ENCODE measurements around the gene CAMK2D.

The CAMK2D gene

DNA sequence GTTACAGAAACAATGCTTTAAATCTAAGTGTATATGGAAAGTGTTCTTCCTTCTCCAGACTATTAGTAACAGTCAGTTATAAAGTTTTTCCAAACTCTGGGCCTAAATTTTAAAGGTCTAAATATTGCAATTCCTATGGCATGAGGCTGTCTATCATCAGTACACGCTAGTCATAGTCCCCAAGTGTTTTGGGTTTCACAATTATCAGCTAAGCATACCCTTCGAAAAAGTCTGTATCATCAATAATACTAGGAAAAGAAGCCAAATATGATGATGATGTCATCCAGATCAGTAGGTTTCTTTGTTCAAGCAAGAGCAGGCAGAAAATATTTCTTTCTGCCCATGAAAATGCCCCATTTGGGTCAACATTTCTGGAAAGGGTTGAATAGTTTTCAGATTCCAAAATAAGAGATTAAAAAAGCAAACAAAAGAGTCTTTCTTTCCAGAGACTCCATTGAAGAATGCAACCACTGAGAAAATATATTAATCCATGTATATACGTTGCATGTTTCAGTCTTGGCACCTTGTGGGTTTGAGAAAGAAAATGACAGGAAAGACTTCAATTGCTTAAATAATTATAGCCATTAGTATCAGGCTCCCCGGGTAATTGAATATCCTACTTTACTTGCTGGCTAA, 173.8 kb downstream of the CAMK2D start:
- H3K9me3 Mint-ChIP-seq = peaks cover 8% of the 10 kb centered on the region
- no peak overlapping the region for H3K4me3 Mint-ChIP-seq
- no peak overlapping the region for H3K27ac Mint-ChIP-seq
- no peaks in the 10 kb centered on the region for H3K27me3 Mint-ChIP-seq
- peaks cover 59% of the 10 kb centered on the region for H3K36me3 Mint-ChIP-seq (ENCODE audit: low read depth)
- H3K4me1 Mint-ChIP-seq (ENCODE audit: low read depth) = peaks cover 41% of the 10 kb centered on the region

DNA sequence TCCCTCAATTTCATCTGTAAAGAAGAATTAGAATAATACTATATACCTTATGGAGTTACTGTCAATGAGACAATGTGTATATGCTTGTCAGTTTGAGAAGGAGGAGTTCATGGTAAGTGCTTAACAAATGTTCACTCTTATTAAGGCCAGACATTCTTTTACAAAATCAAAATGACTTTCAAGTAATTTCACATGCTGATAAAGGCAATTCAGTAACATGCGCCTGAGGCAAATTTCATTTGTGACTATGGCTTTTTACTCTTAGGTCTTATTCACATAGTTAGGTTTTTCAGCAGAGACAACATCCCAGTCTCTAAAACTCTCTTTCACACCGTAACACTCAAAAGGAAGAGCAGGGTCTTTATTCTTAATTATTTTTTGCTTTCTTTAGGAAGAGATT, 174.4 kb downstream of the CAMK2D start:
- no peak overlapping the region for H3K27ac Mint-ChIP-seq
- H3K9me3 Mint-ChIP-seq = peaks cover 8% of the 10 kb centered on the region
- H3K36me3 Mint-ChIP-seq (ENCODE audit: low read depth) = peaks cover 58% of the 10 kb centered on the region
- H3K4me1 Mint-ChIP-seq (ENCODE audit: low read depth) = peaks cover 39% of the 10 kb centered on the region
- H3K4me3 Mint-ChIP-seq = no peak overlapping the region
- H3K27me3 Mint-ChIP-seq = no peaks in the 10 kb centered on the region

DNA sequence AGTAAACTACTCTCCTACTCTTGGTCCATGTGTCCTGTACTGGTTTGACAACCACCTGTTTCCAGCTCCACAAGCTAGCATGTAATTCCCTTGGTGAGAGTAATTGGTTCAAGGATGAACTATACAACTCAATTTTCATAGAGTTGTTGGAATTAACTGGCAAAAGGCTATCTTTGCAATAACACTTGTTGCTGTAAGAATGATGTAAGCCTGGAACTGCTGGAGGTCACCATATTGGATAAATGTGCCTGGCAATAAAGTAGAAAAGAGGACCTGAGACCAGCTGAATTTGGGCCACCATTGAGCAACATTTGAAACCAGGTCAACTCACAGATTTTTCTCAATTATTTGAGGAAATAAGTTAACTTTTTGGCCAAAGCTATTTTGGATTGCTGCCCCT, 175.5 kb downstream of the CAMK2D start:
- Mint-ChIP-seq H3K4me3 (no peak overlapping the region), H3K9me3 (peaks cover 8% of the 10 kb centered on the region), H3K27ac (no peak overlapping the region), H3K27me3 (no peaks in the 10 kb centered on the region), H3K4me1 (ENCODE audit: low read depth) (peaks cover 34% of the 10 kb centered on the region), H3K36me3 (ENCODE audit: low read depth) (peaks cover 55% of the 10 kb centered on the region)

DNA sequence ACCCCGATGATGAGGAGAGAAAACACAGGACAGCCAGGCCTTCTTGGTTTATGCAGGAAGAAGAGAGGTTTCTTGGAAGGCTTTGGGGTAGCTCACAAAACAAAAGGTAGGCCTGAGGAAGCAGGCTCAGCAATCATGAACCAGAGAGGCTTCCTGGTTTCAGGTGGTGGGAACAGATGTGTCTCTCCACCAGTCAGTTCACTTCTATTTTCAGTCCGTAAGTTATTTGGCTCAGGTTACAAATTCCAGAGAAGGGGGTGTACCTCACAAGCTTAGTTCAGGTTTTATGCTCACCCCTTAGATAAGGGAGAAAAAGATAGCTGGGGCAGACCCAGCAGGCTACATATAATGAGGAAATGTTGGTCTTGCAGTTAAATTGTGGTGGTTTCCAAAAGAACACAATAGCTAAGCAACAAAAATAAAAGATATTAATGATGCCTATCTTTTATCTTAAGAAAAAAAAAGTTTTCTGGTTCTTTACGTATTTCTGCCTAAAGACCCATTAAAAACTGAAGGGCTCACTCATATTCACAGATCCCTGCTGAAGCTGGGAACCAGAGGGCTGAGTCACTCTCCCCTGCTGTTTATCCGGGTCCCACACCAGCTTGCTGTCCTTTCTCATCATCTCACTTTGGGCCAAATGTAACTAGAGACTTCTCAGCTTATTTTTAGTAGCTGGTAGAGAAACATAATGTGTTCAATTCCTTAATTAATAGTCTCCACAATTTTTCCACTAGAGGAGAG, 177.0 kb downstream of the CAMK2D start:
- H3K9me3 Mint-ChIP-seq = peaks cover 8% of the 10 kb centered on the region
- no peaks in the 10 kb centered on the region for H3K27me3 Mint-ChIP-seq
- H3K4me3 Mint-ChIP-seq = no peak overlapping the region
- H3K4me1 Mint-ChIP-seq (ENCODE audit: low read depth) = peaks cover 32% of the 10 kb centered on the region
- peaks cover 55% of the 10 kb centered on the region for H3K36me3 Mint-ChIP-seq (ENCODE audit: low read depth)
- peak overlapping the region; percentile 50 for H3K27ac Mint-ChIP-seq

DNA sequence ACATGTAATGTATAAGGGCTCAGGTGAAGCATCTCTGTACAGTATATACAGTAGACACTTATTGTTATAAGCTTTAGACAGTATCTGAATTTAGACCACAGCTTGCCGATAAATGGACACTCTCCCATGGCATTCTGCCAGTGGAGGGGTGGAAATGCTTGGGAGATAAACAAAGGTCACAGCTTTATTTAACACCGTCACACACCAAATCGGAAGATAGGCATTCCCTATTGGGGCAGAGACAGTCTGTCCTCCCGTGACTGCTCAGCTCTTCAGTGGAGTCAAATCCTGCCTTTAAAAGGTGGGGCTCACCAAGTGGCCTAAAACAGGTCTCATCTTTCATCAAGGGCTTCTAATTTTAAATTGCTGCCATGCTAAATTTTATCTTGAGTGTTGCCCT, 178.8 kb downstream of the CAMK2D start:
- Mint-ChIP-seq H3K27me3 (no peaks in the 10 kb centered on the region), H3K9me3 (no peaks in the 10 kb centered on the region), H3K4me1 (ENCODE audit: low read depth) (peaks cover 39% of the 10 kb centered on the region), H3K4me3 (no peak overlapping the region), H3K36me3 (ENCODE audit: low read depth) (peaks cover 51% of the 10 kb centered on the region), H3K27ac (no peak overlapping the region)

DNA sequence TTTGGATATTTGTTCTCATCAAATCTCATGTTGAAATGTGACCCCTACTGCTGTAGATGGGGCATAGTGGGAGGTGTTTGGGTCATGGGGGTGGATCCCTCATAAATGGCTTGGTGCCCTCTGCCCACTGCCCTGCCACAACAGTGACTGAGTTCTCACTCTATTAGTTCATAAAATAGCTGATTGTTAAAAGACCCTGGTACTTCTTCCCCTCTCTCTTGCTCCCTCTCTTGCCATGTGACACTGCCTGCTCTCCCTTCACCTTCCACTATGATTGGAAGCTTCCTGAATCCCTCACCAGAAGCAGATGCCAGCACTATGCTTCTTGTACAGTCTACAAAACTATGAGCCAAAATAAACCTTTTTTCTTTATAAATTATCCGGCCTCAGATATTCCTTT, 182.2 kb downstream of the CAMK2D start:
- Mint-ChIP-seq H3K4me3 (no peak overlapping the region), H3K9me3 (no peaks in the 10 kb centered on the region), H3K36me3 (ENCODE audit: low read depth) (peaks cover 48% of the 10 kb centered on the region), H3K4me1 (ENCODE audit: low read depth) (peaks cover 57% of the 10 kb centered on the region), H3K27me3 (no peaks in the 10 kb centered on the region), H3K27ac (no peak overlapping the region)

DNA sequence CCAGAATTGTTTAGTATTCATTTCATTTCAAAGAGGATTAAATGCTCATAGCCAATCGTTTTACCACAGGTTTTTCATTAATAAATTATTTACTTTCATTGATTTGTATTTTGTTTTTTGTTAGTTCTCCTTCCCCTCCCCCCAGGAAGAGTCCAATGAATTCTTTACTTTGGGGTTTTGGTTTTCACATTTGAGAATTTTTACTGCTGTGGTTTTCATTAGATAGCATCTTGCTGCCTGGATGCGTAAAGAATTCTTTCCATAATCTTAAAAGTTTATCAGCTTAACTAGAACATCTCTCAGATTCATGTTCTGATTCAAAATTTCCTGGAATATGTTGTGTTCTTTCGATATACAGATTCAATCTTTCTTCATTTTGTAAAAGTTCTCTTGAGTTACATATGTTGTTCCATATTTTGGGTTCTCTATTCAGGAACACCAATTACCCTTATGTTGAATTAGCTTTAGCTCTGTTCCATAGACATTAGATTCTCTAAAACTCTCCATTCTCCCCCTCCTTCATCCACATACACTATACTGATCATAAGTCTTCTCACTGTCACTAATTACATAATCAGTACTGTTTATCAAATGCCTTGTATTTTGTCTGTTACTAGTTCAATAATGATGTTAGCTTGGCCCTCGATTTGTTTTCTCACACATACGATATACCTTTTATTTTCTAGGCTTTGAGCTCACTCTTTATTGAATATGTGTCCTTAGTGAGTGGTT, 184.4 kb downstream of the CAMK2D start:
- peaks cover 68% of the 10 kb centered on the region for H3K4me1 Mint-ChIP-seq (ENCODE audit: low read depth)
- no peak overlapping the region for H3K4me3 Mint-ChIP-seq
- no peak overlapping the region for H3K27ac Mint-ChIP-seq
- H3K36me3 Mint-ChIP-seq (ENCODE audit: low read depth) = peaks cover 52% of the 10 kb centered on the region
- H3K9me3 Mint-ChIP-seq = peaks cover 6% of the 10 kb centered on the region
- no peaks in the 10 kb centered on the region for H3K27me3 Mint-ChIP-seq

DNA sequence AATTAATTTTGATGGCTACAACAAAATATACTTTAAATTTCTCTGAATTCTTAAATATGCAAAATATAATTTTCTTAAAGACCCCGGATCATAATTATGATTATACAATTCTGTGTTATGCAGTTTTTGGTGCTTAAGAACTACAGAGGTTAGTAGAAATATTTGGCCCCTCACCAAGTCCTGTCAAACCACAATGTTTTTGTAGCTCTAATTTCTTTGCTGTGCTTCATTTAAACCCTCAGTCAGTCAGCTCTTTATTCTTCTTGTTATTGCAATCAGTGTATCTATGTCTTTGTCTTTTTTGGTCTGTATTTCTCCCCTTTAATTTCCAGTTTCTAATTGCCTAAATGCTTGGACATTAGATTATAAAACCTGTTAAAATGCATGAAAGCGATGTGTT, 186.1 kb downstream of the CAMK2D start:
- Mint-ChIP-seq H3K4me1 (ENCODE audit: low read depth) (peaks cover 73% of the 10 kb centered on the region), H3K27ac (no peak overlapping the region), H3K27me3 (no peaks in the 10 kb centered on the region), H3K9me3 (peaks cover 6% of the 10 kb centered on the region), H3K4me3 (no peak overlapping the region), H3K36me3 (ENCODE audit: low read depth) (peaks cover 49% of the 10 kb centered on the region)

DNA sequence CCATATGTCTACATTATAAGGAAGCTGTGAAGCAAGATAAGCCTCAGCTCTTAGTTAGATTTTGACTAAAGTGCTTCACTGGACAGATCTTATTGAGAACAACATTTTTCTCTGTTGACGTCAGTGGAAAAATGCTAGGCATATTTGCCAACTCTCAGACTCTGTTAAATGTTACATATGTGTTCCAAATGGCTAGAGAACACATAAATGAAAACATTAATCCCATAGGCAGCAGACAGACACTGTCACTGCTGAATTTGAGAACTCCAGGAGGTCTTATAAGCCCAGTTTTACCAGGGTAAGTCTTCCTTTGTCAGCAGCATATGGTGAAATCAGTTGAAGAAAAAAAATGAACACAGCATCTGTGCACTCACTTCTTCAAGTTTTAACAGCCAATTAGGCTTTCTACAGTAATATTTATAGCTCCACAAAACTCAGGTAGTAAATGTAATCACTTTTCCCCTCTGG, 186.9 kb downstream of the CAMK2D start:
- Mint-ChIP-seq H3K9me3 (peaks cover 6% of the 10 kb centered on the region), H3K4me1 (ENCODE audit: low read depth) (peaks cover 68% of the 10 kb centered on the region), H3K36me3 (ENCODE audit: low read depth) (peaks cover 43% of the 10 kb centered on the region), H3K4me3 (no peak overlapping the region), H3K27ac (no peak overlapping the region), H3K27me3 (no peaks in the 10 kb centered on the region)

DNA sequence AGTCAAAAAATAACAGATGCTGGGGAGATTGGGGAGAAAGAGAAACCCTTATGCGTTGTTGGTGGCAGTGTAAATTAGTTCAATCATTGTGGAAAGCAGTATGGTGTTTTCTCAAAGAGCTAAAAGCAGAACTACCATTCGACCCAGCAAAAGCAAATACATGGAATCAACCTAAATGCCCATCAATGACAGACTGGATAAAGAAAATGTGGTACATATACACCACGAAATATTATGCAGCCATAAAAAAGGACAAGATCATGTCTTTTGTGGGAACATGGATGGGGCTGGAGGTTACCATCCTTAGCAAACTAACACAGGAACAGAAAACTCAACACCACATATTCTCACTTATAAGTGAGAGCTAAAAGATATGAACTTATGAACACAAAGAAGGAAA, 188.9 kb downstream of the CAMK2D start:
- H3K4me1 Mint-ChIP-seq (ENCODE audit: low read depth) = peaks cover 63% of the 10 kb centered on the region
- no peak overlapping the region for H3K4me3 Mint-ChIP-seq
- peaks cover 6% of the 10 kb centered on the region for H3K9me3 Mint-ChIP-seq
- H3K27ac Mint-ChIP-seq = no peak overlapping the region
- H3K27me3 Mint-ChIP-seq = no peaks in the 10 kb centered on the region
- H3K36me3 Mint-ChIP-seq (ENCODE audit: low read depth) = peaks cover 38% of the 10 kb centered on the region

DNA sequence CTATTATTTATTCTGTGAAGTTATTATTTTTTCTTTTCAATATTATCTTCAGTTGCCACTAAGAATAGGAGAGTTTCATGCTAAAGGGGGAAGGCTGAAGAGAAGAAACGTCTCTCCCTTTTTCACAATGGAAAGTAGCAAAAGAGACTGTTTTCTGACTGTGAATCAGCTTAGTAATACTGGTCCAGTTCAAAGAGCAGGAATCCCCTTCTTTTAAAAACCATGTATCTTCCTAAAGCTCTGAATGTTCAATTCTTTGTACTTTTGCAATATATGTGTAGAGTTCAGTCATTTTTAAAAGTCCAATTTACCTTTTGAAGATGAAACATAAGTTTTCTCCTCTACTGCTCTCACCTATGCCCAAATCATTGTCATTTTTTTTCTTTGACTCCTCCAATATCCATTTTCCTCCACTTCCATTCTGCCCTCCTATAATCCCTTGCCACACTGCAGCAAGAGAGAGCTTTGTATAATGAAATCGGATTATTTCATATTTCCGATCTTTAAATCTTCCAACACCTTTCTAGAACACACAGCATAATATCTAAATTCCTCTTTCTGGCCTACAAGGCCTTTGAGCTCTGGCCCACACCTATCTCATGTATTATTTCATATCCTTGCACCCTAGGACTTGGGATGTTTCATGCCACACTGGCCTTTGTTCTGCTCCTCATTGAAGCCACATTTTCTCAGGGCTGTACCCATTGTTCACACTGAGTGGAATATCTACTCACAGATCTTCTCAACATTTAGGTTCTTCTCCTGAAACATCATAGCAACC, 195.3 kb downstream of the CAMK2D start:
- H3K4me3 Mint-ChIP-seq = peak overlapping the region; percentile 15
- H3K4me1 Mint-ChIP-seq (ENCODE audit: low read depth) = peaks cover 58% of the 10 kb centered on the region
- peak overlapping the region; percentile 76 for H3K27ac Mint-ChIP-seq
- peaks cover 32% of the 10 kb centered on the region for H3K36me3 Mint-ChIP-seq (ENCODE audit: low read depth)
- H3K27me3 Mint-ChIP-seq = no peaks in the 10 kb centered on the region
- no peaks in the 10 kb centered on the region for H3K9me3 Mint-ChIP-seq

DNA sequence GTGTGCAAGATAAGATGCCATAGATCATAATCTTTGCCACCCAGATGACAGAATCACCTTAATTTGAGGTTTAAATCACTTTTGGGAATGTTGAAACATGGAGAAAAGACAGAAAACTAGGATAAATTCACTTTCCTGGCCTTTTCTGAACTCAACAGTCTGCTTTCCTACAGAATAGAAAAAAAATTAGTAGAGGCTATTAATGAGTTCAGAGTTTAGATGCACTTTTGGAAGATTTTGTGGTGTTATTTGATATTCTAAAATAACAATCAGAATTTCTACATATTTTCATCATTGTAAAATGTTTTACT, 195.9 kb downstream of the CAMK2D start:
- H3K27ac Mint-ChIP-seq = peak overlapping the region; percentile 81
- no peaks in the 10 kb centered on the region for H3K9me3 Mint-ChIP-seq
- H3K4me1 Mint-ChIP-seq (ENCODE audit: low read depth) = peaks cover 56% of the 10 kb centered on the region
- peaks cover 34% of the 10 kb centered on the region for H3K36me3 Mint-ChIP-seq (ENCODE audit: low read depth)
- H3K4me3 Mint-ChIP-seq = peak overlapping the region; percentile 62
- H3K27me3 Mint-ChIP-seq = no peaks in the 10 kb centered on the region

DNA sequence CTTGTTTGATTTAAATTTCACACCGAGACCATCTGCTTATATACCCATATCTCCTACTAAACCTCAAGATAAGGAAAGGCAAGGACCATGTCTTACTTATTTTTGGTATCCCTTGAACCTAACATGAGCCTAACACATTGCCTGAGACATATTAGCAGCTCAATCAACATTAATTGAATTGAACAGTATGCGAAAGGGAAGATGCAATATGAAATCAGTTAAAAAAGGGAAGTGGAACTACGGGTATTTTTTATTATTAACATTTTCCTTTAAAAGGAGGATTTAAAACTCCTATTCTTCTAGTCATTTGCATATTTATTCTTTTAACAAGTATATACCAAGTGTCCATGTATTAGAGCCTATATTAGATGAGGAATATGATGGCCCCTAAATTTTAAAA, 197.0 kb downstream of the CAMK2D start:
- Mint-ChIP-seq H3K27ac (peak overlapping the region; percentile 38), H3K36me3 (ENCODE audit: low read depth) (peaks cover 43% of the 10 kb centered on the region), H3K27me3 (no peaks in the 10 kb centered on the region), H3K4me3 (peak overlapping the region; percentile 62), H3K9me3 (no peaks in the 10 kb centered on the region), H3K4me1 (ENCODE audit: low read depth) (peaks cover 53% of the 10 kb centered on the region)

DNA sequence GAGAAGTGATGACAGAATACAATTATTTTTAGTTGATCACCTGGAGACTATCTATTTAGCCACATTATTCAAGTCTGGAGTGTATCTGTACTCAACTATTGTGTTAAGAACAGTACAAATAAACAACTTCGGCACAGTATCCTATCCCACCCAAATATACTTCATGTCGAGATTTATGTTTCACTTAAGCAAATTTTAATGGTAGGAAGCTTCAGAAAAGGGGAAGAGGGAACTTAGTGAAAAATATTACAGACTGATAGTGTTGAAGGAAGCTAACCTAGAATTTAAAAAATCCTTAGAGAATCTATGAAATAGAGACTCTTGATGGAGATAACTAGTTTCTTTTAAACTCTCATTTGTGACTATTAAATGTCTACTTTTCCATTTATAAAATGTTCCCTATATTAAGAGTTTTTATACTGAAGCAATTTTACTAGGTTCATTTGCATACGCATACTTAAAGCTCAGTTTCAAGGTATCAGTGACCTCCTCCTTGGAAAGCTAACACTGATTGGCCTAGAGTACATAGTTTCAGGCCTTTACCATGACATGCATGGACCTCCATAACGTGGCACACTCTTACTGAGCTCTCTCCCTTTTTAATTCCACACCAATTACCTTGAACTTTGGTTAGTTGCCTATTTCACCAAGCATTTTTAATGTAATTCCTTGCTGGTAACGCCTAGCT, 197.7 kb downstream of the CAMK2D start:
- no peaks in the 10 kb centered on the region for H3K9me3 Mint-ChIP-seq
- peaks cover 45% of the 10 kb centered on the region for H3K36me3 Mint-ChIP-seq (ENCODE audit: low read depth)
- H3K4me3 Mint-ChIP-seq = no peak overlapping the region
- H3K27ac Mint-ChIP-seq = no peak overlapping the region
- no peaks in the 10 kb centered on the region for H3K27me3 Mint-ChIP-seq
- peaks cover 50% of the 10 kb centered on the region for H3K4me1 Mint-ChIP-seq (ENCODE audit: low read depth)

Measured in stimulated activated naive CD8-positive, alpha-beta T cell treated with anti-CD3 and anti-CD28 coated beads, Interleukin-15, Interleukin-2, amounts not matched to agents 100 ng/mL and 50 ng/mL, for 24 hours (primary cell).